NOMO-1 treated with dmso at 0.1 percent for 144 hours (cell line): ENCODE results near the gene FCRL3.
"Not testable (repeated sequence)": the region's sequence is repeated elsewhere in the genome, so short reads cannot be mapped to it uniquely, and the experiment has no call there.

Experiments used
- DNase-seq: peaks from one replicate; lab custom pipeline; 2025; ENCODE audit not compliant: unreplicated experiment; lab: John Stamatoyannopoulos, UW

FCRL3 gene, protein sequence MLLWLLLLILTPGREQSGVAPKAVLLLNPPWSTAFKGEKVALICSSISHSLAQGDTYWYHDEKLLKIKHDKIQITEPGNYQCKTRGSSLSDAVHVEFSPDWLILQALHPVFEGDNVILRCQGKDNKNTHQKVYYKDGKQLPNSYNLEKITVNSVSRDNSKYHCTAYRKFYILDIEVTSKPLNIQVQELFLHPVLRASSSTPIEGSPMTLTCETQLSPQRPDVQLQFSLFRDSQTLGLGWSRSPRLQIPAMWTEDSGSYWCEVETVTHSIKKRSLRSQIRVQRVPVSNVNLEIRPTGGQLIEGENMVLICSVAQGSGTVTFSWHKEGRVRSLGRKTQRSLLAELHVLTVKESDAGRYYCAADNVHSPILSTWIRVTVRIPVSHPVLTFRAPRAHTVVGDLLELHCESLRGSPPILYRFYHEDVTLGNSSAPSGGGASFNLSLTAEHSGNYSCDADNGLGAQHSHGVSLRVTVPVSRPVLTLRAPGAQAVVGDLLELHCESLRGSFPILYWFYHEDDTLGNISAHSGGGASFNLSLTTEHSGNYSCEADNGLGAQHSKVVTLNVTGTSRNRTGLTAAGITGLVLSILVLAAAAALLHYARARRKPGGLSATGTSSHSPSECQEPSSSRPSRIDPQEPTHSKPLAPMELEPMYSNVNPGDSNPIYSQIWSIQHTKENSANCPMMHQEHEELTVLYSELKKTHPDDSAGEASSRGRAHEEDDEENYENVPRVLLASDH

DNA sequence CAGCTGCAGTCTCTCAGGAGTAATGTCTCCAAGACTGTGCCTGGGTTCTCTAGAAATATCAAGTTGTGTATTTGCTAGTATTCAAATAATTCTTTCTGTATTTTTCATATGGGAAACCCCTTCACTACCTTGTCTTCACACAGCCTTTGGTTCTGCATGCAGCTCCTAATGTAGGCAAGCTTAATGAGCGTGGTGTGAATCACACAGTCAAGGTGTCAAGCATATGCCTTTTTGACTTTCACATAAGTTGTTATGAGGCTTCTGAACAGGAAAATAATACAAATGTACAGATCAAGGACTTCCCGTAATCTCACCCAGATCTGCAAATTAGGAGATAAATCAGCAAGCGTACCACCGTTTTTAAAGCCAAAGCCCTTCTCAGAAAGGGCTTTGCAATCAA is at the start of gene FCRL3:
TSS of gene FCRL3 (minus strand) at position 38 of the 400 bp plus-strand sequence. CDS start 280 bp downstream, outside the sequence.
- no peak for DNase-seq

DNA sequence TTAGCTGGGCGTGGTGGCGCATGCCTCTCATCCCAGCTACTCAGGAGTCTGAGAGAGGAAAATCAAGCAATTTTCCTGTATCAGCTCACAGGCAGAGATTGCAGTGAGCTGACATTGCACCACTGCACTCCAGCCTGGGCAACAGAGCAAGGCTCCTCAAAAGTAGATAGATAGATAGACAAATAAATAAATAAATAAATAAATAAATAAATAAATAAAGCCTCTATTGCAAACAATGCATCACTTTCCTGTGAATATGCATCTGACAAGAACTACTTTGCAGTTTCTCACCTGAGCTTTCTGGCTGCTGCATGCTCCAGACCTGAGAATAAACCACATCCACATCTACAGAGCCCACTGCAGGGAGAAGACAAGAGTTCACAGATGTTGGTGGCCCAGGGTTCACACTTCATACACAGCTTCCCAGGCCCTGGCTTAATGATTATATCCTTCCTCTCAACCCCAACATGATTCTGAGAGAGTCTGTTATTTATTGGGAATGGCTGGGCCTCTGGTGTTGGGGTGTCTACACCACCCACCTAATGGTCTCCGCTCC is 47.8 kb upstream of the FCRL3 start:
- DNase-seq: no peak

GRCh38 chr1:157739229-157739901 is 38.8 kb upstream of the FCRL3 start:
- no peak for DNase-seq

GRCh38 chr1:157735991-157736390 is 35.4 kb upstream of the FCRL3 start:
- not testable (repeated sequence) for DNase-seq

GRCh38 chr1:157734321-157734720 is 33.8 kb upstream of the FCRL3 start:
- DNase-seq: peak; percentile 55

- no peak for DNase-seq
These were observed 32.2 kb upstream of the FCRL3 start for GRCh38 chr1:157732755-157733154.

DNA sequence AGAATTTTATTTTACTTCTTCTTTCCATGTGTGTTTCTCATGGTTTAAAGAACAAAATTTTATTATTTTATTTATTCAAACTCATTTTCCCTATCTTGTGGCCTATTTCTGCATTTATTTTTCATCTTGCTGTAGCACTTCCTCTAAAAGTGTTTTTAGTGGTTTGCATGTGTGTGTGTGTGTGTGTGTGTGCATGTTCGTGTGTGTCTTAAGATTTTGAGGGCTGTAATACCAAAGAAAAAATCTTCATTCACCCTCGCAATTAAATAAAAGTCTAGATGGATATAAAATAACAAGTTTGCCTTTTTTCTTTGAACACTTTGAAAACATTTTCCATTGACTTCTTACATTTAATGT is 24.6 kb upstream of the FCRL3 start:
- DNase-seq: peak; percentile 49

DNA sequence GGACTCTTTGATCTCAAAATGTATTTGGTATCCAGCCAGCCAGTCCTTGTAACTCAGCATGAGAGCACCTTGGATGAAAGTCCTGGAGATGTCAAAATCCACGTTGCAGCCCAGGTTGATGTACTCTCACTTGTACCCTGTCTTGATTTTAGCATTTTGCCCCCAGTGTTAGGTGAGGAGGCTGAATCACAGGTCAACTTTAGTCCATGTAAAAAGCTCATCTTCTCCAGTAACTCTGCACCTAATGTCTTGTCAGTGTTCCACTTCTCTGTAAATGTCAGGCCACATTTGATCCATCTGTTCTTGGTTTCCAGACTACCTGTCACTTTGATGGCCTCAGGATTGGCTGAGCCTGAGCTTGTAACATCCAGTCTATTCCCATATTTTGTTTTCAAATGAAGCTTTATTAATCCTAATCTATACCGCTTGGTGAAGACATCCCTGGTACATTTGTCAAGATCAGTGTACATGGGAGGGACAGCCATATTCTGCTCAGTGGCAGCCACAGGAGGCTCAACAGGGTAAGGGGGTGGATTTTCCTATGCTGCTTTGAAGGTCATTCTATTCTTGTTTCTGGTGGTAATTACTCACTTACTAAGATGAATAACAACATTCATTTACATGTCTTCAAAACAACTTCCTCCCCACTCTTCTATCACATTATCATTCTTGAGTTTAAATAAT is 24.1 kb upstream of the FCRL3 start:
- DNase-seq: no peak

- no peak for DNase-seq
These were observed 22.6 kb upstream of the FCRL3 start for GRCh38 chr1:157723157-157723556.

DNA sequence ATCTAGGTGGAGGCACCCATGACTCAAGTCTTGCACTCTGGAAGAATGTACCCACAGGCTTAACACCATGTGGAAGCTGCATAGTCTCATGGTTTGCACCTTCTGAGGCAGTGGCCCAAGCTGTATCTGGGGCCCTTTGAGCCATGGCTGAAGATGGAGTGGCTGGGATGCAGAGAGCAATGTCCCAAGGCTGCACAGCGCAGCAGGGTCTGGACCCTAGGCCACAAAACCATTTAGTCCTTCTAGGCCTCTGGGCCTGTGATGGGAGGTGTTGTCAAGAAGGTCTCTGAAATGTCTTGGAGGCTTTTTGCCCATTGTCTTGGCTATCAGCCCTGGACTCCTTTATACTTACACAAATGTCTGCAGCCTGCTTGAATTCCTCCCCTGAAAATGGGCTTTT is 21.4 kb upstream of the FCRL3 start:
- no peak for DNase-seq

- no peak for DNase-seq
These were observed 15.2 kb upstream of the FCRL3 start for GRCh38 chr1:157715736-157716135.

GRCh38 chr1:157711802-157712201 is 11.2 kb upstream of the FCRL3 start:
- no peak for DNase-seq

DNA sequence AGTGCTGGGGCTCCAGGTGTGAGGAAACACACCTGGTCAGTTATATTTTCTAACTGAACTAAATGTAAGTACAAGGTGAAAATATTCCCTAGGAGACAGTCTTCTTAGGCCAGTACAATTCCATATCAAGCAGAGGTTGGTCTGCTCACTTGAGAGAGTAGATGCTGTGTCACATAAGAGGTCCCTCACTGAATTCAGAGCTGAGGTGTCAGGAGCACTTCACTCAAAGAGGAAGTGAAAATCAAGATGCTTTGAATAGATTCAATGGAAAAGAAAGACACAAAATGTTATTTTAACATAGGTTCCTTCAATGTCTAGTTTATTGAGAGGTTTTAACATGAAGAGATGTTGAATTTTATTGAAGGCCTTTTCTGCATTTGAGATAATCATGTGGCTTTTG is 4.3 kb upstream of the FCRL3 start:
- DNase-seq: no peak

GRCh38 chr1:157703981-157704380 is 3.4 kb upstream of the FCRL3 start:
- no peak for DNase-seq

GRCh38 chr1:157702308-157702825 is 1.8 kb upstream of the FCRL3 start:
- DNase-seq: no peak

GRCh38 chr1:157700305-157700704 is 264 bp downstream of the FCRL3 start:
- no peak for DNase-seq

DNA sequence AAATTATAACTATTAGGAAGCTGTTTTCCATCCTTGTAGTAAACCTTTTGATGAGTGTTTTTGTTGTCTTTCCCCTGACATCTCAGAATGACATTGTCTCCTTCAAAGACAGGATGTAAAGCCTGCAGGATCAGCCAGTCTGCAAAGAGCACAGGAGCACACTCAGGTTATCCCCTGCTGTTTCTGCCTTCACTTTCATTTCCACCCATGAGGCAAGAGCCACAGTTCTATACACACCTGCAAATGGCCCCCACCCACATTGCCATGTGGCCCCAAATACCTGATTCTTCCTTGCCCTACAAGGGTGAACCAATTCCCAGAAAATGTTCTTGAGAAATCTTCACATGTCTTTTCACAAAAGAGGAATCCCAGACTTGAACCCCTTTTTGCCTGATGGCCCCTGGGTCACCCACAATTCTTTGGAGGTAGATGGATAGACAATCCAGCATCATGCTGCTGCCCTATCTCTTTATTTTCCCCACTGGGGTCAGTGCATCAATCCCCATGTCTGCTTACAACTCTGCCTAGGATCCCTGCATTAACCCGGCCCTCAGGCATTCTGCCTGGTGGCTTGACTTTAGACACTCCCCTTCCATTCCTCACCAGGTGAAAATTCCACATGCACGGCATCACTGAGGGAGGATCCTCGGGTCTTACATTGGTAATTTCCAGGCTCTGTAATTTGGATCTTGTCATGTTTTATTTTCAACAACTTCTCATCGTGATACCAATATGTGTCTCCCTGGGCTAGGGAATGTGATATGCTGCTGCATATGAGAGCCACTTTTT is 2.6 kb downstream of the FCRL3 start:
- DNase-seq: no peak

GRCh38 chr1:157696966-157697628 is 3.5 kb downstream of the FCRL3 start:
- no peak for DNase-seq

DNA sequence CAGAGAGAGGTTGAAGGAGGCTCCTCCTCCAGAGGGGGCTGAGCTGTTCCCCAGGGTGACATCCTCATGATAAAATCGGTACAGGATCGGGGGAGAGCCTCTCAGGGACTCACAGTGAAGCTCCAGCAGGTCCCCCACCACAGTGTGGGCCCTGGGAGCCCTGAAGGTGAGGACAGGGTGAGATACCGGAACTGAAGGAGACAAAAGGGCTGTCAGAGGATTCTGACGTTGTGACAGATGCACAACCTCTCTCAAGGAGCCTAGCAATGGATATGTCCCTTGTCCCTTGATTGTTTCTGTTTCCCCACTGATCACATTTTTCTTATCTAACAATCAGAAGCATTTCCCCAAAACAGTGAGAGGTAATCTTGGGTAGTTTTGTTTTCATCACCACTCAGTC is 5.2 kb downstream of the FCRL3 start:
- DNase-seq: no peak
